HTR-8/SVneo (cell line): Measurements from ENCODE around the gene FADS6.
"Not testable (repeated sequence)": the region's sequence is repeated elsewhere in the genome, so short reads cannot be mapped to it uniquely, and the experiment has no call there.

Experiments used
- DNase-seq: peaks from one replicate; pipeline ENCODE4 v3.0.0; 2011; ENCODE audit warnings: low spot score, mixed read lengths; ENCODE audit not compliant: insufficient read length
- FAIRE-seq: peaks from 2 replicates; lab custom pipeline; 2011; peaks lifted over from hg19 to GRCh38; lab: Jason Lieb, UNC

The FADS6 gene

DNA sequence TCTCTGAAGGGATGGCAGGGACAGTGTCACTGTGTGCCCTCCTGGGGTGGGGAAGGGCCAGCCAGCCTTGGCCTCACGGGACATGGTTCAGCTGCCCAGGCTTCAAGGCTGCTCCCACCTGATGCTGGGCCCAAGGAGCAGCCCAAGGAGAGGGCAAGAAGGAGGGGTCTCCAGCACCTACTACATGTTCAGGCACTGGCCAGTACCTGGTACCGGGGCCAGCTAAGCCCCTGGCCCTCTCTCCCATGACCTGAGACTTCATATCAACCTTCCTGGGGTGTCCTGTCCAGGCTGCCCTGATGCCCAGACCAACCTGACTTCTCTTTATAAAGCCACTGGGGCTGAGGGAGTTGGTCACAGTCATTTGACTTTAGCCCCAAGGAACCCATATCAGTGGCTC is 28.3 kb upstream of the FADS6 start:
- DNase-seq: no peak
- FAIRE-seq: peak; percentile 13

DNA sequence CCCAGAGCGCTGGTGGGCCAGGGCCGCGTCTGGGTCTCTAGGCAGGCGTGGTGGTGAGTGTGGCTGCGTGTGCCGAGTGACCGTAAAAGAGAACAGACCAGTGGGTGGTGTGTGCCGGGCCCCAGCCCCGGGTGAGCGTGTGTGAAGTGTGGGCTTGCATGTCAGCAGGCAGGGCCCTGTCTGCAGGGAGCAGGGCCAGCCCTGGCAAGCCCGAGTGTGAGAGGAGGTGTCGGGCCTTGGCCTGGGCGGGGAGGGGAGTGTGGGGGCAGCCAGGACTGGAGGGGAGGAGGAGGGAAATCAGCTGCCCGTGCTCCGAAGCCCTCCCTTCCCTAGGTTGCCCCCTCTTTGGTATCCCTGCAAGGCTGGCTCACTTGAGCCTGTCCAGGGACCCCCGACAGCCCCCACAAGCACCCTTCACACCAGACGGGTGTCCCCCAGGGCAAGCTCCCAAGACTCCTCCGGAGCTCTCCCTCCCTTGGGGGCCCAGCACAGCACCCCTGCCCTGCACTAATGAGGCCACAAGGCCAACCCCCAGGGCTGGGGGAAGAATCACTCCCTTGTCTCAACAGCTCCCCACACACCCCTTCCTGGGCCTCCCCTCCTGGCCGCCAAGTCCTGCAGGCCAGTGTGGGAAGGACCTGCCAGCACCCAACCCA is 27.7 kb upstream of the FADS6 start:
- FAIRE-seq: peak; percentile 36
- no peak for DNase-seq

DNA sequence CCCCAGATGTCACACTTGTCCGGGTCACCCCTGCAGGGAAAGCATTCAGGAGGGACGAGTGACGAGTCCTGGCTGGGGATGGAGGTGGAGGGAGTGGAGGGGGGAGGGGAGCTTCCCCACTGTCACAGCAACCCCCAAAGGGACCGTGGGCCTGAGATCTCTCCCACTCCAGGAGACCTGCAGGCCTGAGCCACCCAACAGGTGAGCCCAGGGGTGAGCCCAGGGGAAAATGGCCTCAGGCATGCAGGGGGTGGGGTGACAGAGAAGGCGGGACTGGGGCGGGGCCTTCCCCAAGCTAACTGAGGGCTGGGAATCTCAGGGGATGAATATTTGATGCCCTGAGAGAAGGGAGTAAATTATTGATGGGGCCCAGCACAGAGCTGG is 27.2 kb upstream of the FADS6 start:
- peak; percentile 46 for FAIRE-seq
- no peak for DNase-seq

DNA sequence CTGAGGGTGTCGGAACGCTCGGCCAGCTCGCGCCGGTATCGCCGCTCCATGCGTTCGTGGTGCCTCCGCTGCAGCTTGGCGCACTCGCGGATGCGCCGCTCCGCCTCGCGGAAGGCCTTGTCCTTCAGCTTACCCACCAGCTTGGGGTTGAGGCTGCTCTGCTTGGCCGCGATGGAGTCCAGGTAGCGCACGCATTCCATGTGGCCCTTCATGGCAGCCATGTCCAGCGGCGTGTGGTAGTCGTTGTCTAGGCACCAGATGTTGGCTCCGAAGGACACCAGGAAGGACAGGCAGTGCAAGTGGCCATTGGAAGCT is 26.8 kb upstream of the FADS6 start:
- DNase-seq: no peak
- FAIRE-seq: no peak

DNA sequence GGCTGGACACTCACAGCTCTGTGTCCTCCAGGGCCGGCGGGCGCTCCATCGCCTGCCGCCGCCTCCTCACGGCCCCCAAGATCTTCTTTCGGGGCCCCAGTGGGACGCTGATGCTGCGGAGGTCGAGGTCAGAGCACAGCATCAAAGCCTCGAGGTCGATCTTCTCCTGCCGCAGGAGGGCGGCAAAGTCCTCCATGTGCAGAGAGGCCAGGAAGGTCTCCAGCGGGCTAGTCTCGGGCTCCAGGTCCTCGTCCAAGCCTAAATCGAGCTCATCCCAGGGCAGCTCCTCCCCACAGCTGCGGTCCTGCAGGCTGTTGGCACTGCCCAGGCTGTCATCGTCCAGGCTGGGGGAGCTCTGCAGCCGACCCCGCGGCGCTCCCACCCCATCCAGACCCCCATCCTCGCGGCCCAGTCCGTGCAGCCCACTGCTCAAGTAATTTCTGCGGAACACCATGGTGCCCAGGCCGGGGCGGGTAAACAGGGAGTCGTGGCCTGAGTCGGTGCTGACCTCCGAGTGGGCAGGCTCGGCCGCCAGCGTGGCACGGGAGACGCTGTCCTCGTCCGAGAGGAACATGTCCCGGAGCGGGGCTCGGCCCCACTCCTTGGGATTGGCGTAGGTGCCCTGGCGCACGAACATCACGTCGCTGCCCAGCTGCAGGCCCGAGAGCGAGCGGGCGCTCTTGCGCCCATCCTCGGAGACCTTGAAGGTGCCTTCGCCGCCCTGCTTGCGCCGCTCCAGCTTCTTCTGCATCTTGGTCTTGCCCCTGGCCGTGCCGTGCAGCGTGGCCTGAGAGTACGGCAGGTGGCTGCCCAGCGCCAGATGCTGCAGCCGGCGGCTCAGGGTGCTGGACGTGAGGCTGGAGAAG is 26.2 kb upstream of the FADS6 start:
- FAIRE-seq: no peak

DNA sequence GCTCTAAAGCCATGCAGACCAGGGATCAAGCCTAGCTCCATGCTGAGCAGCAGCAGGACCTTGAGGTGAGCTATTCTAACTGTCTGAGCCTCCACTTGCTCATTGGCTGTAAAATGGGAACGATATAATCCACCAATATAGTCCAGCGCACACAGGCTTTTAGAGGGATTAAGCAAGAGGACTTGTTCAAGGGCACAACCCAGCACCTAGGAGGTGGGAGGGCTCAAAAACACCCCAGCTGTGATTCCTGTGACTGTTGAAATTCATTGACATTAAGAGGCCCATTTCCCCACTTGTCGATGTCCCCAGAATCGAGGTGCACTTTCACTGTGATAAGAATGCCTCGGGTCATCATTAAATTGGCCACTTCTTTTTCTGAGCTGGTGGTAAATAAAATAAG is 25.5 kb upstream of the FADS6 start:
- DNase-seq: no peak
- FAIRE-seq: no peak

More for the DNA sequence above, 26.2 kb upstream of the FADS6 start:
- no peak for DNase-seq

DNA sequence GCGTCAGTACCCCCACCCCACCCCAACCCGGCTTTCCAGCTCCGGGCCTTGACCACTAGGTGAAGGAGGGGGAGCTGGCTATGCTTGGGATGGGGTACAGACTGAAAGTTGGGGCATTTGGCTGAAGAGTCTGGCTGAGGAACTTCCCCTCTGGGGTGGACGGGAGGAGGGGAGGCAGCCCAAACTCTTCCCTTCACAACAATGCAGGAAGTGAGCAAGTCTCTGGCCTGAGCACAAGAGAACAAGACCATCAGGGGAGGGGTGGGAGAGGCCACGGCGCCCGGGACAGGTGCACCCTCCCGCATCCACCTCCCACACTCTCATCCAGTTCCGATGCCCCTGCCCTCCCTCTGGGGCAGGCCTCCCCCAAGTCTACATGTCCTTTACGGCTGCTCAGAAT is 24.0 kb upstream of the FADS6 start:
- DNase-seq (no peak), FAIRE-seq (no peak)

DNA sequence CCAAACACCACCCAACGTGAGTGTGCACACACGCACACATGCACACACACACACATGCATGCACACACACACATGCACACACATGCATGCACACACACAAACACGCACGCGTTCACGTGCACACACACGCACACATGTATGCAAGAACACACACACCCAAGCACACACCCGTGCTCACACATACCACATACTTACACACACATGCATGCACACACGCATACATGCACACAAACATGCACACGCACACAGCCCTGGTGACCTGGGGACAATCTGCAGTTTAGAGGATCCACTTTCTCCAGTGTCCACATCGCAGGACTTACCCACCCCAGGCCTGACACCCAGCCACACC is 23.4 kb upstream of the FADS6 start:
- FAIRE-seq: peak; percentile 99

DNA sequence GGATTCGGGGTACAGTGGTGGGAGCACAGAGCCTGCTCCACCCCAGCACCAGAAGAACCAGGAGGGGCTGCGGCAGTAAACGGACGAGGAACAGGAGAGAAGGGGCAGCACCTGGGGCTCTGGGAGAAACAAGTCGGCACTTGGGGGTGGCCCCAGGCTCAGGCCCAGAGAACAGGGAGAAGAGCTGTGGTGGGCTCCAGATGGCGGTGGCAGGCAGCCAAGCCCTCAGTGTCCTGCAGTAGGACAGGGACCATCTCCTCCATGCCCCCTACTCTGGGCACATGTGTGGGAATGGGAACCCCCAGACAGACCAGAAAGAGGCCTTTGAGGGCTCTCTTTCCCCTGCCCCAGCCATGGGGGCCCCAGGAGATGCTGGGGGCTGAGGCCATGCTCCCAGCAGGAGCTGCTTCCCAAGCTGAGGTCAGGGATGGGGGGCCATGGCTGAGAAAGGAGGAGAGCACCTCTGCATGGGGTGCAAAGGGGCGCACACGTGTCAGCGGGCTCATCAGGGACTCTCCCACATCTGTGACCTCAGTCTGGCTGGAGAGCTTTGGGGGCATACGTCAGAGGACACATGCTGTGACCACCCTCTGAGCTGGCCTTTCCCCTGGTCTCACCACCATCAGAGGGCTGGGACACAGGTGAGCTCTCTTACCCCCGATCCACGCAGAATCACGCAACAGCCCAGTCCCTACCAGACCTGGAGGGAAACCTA is 22.9 kb upstream of the FADS6 start:
- FAIRE-seq: peak; percentile 66

More for the DNA sequence above, 23.4 kb upstream of the FADS6 start:
- DNase-seq: no peak

DNA sequence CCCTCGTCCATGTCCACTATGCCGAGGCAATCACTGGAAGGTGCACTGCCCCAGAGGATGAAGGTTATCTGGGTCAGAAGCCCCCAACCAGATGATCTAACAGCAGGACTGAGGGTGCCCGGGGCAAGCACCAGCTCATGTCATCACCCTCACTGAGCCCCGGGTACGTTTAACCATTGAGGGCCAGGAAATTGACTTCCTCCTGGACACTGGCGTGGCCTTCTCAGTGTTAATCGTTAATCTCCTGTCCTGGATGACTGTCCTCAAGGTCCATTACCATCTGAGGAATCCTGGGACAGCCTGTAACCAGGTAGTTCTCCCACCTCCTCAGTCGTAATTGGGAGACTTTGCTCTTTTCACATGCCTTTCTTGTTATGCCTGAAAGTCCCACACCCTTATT is 18.0 kb upstream of the FADS6 start:
- not testable (repeated sequence) for DNase-seq, FAIRE-seq

More for the DNA sequence above, 22.9 kb upstream of the FADS6 start:
- DNase-seq: no peak

DNA sequence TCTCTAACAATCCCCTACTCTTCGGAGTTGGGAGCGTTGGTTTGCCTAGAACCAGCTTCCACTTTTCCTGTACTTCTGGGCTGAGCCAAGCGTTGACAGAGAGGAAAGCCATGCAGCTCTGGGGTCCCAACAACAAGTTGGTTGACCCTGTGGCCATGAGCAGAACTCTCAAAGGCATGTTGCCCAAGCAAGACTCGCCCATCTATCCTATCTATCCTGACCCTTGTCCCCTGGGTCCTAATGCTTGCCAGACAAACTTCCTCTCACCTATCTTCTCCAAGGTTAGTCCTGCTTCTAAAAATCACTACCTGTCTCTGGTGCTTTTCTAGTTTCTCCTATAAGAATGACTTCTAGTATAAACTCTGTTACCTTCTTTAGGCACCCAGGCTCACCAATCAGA is 15.7 kb upstream of the FADS6 start:
- not testable (repeated sequence) for DNase-seq, FAIRE-seq

DNA sequence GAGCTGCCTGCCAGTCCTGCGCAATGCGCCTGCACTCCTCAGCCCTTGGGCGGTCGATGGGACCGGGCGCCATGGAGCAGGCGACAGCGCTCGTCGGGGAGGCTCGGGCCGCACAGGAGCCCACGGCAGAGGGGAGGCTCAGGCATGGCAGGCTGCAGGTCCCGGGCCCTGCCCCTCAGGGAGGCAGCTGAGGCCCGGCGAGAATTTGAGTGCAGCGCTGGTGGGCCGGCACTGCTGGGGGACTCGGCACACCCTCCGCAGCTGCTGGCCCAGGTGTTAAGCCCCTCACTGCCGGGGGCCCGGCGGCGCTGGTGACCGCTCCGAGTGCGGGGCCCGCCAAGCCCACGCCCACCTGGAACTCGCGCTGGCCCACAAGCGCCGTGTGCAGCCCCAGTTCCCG is 13.6 kb upstream of the FADS6 start:
- DNase-seq: no peak

DNA sequence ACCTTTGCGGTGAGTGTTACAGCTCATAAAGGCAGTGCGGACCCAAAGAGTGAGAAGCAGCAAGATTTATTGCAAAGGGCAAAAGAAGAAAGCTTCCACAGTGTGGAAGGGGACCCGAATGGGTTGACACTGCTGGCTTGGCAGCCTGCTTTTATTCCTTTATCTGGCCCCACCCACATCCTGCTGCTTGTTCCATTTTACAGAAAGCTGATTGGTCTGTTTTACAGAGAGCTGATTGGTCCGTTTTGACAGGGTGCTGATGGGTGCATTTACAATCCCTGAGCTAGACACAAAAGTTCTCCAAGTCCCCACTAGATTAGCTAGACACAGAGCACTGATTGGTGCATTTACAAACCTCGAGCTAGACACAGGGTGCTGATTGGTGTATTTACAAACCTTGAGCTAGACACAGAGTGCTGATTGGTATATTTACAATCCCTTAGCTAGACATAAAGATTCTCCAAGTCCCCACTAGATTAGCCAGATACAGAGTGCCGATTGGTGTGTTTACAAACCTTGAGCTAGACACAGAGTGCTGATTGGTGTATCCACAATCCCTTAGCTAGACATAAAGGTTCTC is 12.9 kb upstream of the FADS6 start:
- not testable (repeated sequence) for FAIRE-seq, DNase-seq

More for the DNA sequence above, 13.6 kb upstream of the FADS6 start:
- no peak for FAIRE-seq

DNA sequence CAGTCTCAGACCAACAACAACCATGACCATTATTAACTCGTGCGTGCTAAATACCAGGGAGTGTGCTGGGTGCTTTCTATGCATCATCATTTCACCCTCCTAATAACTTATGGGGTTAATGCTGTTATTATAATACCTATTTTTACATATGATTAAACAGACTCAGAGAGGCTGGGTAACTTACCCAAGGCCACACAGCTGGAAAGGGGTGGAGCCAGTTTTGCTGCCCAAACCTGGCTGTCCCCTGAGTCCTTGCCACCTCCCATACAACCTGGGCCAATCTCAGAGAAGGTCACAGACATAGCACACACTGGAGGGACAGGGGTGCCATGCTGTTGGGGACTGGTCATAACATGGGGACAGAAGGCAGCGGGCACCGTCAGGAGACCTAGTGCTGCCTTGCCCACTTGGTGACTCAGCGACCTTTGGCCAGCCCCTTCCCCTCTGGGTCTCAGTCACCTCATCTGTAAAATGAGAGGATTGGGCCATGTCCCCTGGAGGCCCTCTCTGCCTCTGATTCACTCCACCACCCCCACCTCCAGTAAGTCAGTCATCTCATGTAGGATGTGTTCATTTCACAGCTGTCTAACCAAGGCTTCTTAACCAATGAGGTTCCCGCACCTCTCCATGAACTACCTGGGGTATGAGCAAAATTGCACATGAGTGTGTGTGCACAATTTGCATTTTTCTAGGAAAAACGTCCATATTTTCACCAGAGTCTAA is 11.4 kb upstream of the FADS6 start:
- peak; percentile 82 for FAIRE-seq
- no peak for DNase-seq

DNA sequence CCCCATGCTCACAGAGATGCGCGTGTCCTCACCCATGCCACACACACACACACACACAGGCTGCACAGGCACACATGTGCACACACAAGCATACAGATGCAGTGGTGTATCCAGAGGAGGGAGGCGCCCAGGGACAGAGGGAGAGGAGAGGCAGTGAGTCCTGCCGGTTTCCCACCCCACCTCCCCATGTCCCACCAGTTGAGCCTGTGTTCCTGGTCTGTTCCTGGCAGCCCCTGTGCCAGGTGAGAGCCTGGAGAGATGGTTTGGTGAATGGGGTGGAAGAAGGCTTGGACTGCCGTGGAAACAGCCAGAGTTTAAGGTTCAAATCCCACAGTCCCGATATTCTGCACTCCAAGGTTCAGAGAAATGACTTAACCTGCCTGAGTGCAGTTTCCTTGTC is 10.2 kb upstream of the FADS6 start:
- no peak for FAIRE-seq
- DNase-seq: no peak

DNA sequence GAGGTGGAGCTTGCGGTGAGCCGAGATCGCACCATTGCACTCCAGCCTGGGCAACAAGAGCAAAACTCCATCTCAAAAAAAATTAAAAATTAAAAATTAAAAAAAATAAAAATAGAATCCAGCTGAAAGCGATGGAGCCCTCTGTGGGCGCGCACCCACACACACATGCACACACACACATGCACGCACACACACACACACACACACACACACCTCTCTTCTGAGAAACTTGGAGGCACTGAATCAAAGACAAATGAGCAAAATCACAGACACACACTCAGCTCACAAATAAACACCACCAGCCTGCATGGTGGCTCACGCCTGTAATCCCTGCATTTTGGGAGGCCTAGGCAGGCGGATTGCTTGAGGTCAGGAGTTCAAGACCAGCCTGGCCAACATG is 9.6 kb upstream of the FADS6 start:
- FAIRE-seq: no peak
- DNase-seq: no peak

DNA sequence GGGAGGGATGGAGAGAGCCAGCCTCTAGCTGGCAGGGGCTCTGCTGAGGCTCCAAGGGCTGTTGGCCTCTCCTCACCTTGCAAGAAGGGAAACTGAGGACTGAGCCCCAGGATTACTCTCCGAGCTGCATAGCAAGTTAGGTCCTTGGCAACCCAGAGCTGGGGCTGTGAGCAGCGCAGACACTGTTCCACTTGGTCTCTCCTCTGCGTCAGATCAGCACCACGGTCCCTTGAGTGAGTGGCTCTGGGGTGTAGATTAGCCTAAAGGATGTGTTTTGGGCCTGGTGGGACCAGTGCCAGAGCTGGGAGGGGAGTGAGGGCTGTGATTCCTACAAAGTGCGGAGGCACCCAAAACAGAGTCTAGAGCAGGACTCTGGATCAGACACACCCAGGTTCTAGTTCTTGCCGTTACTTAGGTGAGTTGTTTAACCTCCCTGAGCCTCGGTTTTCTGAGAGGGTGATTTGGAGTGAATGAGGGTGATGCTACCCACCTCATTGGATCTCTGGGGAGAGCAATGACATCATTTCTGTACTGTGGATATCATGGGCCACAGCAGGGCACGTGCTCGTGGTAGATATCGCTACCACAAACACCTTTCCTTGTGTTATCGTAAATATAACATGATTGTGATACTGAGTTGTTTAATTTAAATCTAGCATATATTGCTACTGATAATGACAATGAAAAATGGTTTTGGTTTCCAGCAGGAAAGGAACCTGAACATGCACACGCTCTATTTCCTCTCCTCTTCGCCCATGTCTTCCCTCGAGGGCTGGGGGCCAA is 8.1 kb upstream of the FADS6 start:
- DNase-seq (no peak), FAIRE-seq (peak; percentile 16)

DNA sequence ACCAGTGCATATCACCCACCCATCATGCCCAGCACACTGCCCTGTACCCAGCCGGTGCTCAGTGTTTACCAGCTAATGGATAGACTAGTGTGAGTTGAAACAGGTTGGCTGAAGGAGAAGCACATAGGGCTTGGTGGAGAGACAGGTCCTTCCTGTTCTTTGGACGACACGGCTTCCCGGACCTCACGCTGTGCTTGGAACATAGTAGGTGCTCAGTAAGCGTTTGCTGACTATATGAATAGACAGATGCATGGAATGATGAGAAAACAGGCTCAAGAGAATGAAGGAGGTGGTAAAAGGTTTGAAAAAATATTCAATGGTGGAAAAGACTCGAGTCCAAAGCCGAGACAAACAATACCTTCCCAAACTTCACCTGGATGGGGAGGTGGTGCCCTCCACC is 6.8 kb upstream of the FADS6 start:
- DNase-seq (no peak), FAIRE-seq (no peak)

DNA sequence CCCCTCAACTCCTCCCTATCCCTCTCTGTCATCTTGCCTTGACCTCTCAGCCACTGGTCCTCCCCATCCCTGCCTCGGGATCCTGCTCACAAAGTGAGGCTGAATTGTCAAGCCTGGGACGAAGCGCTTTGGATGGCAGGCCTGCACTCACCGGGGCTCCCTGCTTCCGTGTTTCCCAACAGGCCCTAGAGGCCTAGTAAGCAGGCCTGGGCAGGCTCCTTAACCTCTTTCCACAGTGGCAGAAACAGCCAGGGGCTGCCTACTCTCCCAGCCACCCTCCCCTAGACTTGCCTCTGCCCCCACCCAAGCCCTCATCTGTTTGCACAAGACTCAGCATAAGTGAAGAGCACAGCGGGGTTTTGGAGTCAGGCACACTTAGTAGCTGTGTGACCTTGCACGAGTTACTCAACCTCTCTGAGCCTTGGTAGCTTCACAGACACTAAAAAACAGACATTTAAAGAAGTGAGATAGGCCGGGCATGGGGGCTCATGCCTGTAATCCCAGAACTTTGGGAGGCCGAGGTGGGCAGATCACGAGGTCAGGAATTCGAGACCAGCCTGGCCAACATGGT is 5.0 kb upstream of the FADS6 start:
- DNase-seq (no peak), FAIRE-seq (no peak)
